Fibroblast of villous mesenchyme (primary cell): ENCODE measurements around the gene INPP5B. TPM values are rescaled to one million over a fixed set of nuclear protein-coding genes. Genes with fewer than 3 reads are reported as not detected.

Source experiments
- DNase-seq: peaks from one replicate; pipeline ENCODE4 v3.0.0-alpha.2; 2010; ENCODE audit warnings: low read depth
- H3K4me3 ChIP-seq: 2 replicates; pipeline ENCODE4 v1.5.1; 2011; ENCODE audit warnings: low read depth, mild to moderate bottlenecking, low read length
- CTCF ChIP-seq: IDR thresholded peaks from 2 replicates; pipeline ENCODE4 v1.5.1; 2012; ENCODE audit warnings: low read depth, mild to moderate bottlenecking, low read length; ENCODE audit not compliant: insufficient read depth
- total RNA-seq: library from RNA; depleted of rRNA; stranded (reverse); fragments of >200 nt; gene quantifications from 2 replicates; pipeline ENCODE4 v1.2.3, GENCODE V29; 2012

INPP5B gene
- total RNA-seq, 1 donor: 31.1 TPM

- no peak for DNase-seq
- no peak overlapping the region for H3K4me3 ChIP-seq
- no peak for TF ChIP-seq CTCF
Measured at GRCh38 chr1:37954316-37954971, 7.6 kb upstream of the INPP5B start.

- no peak overlapping the region for H3K4me3 ChIP-seq
- no peak for TF ChIP-seq CTCF
- no peak for DNase-seq
Measured at GRCh38 chr1:37952738-37953137, 5.9 kb upstream of the INPP5B start.

GRCh38 chr1:37951783-37952624, 5.2 kb upstream of the INPP5B start:
- DNase-seq: no peak
- TF ChIP-seq CTCF: no peak
- H3K4me3 ChIP-seq: no peak overlapping the region

GRCh38 chr1:37951041-37951782, 4.4 kb upstream of the INPP5B start:
- no peak for TF ChIP-seq CTCF
- H3K4me3 ChIP-seq: no peak overlapping the region
- DNase-seq: no peak

- no peak for TF ChIP-seq CTCF
- DNase-seq: no peak
Measured at GRCh38 chr1:37949524-37950152, 2.8 kb upstream of the INPP5B start.

GRCh38 chr1:37948841-37949240, 2.0 kb upstream of the INPP5B start:
- DNase-seq: no peak
- no peak for TF ChIP-seq CTCF

More at GRCh38 chr1:37949524-37950152, 2.8 kb upstream of the INPP5B start:
- no peak overlapping the region for H3K4me3 ChIP-seq

More at GRCh38 chr1:37948841-37949240, 2.0 kb upstream of the INPP5B start:
- H3K4me3 ChIP-seq: no peak overlapping the region
